Loucy (cell line): Measurements from ENCODE around the gene CASP1.

ENCODE experiments used
- H2AFZ ChIP-seq: fragments of 200-600 bp; sonication (generic); 2 replicates; pipeline ENCODE4 v1.6.0; 2016; ENCODE audit warnings: antibody characterized with exemption, mild to moderate bottlenecking, low read length, moderate library complexity
- H3F3A ChIP-seq: fragments of 200-600 bp; 2 replicates; pipeline ENCODE4 v1.6.0; 2016; ENCODE audit warnings: antibody characterized with exemption, low read depth, mild to moderate bottlenecking
- H3K27me3 ChIP-seq: fragments of 200-600 bp; sonication (generic); 2 replicates; pipeline ENCODE4 v1.6.1; 2014; ENCODE audit warnings: low read length, mild to moderate bottlenecking; ENCODE audit not compliant: insufficient read depth, poor library complexity, severe bottlenecking
- H3K36me3 ChIP-seq: fragments of 200-600 bp; sonication (generic); 2 replicates; pipeline ENCODE4 v1.6.1; 2016; ENCODE audit warnings: low read length; ENCODE audit not compliant: insufficient read depth
- H3K4me1 ChIP-seq: fragments of 200-600 bp; sonication (generic); 2 replicates; pipeline ENCODE4 v1.5.1; 2014; ENCODE audit warnings: low read length, mild to moderate bottlenecking; ENCODE audit not compliant: insufficient read depth, poor library complexity, severe bottlenecking
- H3K4me2 ChIP-seq: fragments of 200-600 bp; sonication (generic); 2 replicates; pipeline ENCODE4 v1.6.0; 2014; ENCODE audit warnings: antibody characterized with exemption, low read length, low read depth, mild to moderate bottlenecking; ENCODE audit not compliant: poor library complexity, severe bottlenecking
- H3K4me3 ChIP-seq: fragments of 200-600 bp; sonication (generic); 2 replicates; pipeline ENCODE4 v1.5.1; 2014; ENCODE audit warnings: low read length, mild to moderate bottlenecking, mixed read lengths; ENCODE audit not compliant: poor library complexity, severe bottlenecking
- H3K79me2 ChIP-seq: fragments of 200-600 bp; sonication (generic); 2 replicates; pipeline ENCODE4 v1.6.1; 2014; ENCODE audit warnings: low read length; ENCODE audit not compliant: insufficient read depth
- H3K9ac ChIP-seq: fragments of 200-600 bp; sonication (generic); 2 replicates; pipeline ENCODE4 v1.6.0; 2014; ENCODE audit warnings: mild to moderate bottlenecking, low read depth, low read length, moderate library complexity; ENCODE audit not compliant: poor library complexity, severe bottlenecking
- H3K9me2 ChIP-seq: fragments of 200-600 bp; sonication (generic); replicated peaks from 2 replicates; pipeline ENCODE4 v1.6.1; 2016; ENCODE audit warnings: low read depth, low read length, mixed read lengths
- H3K9me3 ChIP-seq: fragments of 200-600 bp; sonication (generic); 2 replicates; pipeline ENCODE4 v1.6.1; 2014; ENCODE audit warnings: mild to moderate bottlenecking, antibody characterized with exemption, low read length, low read depth; ENCODE audit not compliant: insufficient read depth
- H4K20me1 ChIP-seq: fragments of 200-600 bp; sonication (generic); 2 replicates; pipeline ENCODE4 v1.6.0; 2014; ENCODE audit warnings: antibody characterized with exemption, low read length, mild to moderate bottlenecking; ENCODE audit not compliant: insufficient read depth, poor library complexity, severe bottlenecking
- EZH2phosphoT487 ChIP-seq: fragments of 200-600 bp; IDR thresholded peaks from 2 replicates; pipeline ENCODE4 v1.6.1; 2018; ENCODE audit warnings: antibody characterized with exemption, mild to moderate bottlenecking, moderate library complexity, borderline replicate concordance
- TF ChIP-seq, protein P1 (sequence below): fragments of 200-600 bp; sonication (generic); conservative IDR thresholded peaks from 2 replicates; pipeline ENCODE4 v1.5.1; 2014; ENCODE audit warnings: mild to moderate bottlenecking, antibody characterized with exemption, low read length

The CASP1 gene

DNA sequence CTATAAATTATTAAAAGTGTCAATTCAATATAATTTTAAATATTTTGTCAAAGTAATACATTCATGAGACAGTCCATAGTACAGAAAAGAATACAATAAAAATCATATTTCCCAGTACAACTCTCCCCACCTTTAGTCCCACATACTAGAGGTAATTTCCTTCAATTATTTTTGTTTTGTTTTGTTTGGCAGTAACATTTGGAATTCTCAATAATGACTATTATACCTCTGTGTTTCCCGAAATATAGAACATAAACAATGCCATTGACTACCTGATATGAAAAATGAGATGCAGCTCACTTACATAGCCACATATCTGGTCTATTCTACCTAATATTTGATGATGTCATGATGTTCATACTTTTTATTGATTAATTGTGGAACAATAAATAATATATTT, 42.2 kb downstream of the CASP1 start:
- H3K36me3 ChIP-seq, result no peaks in the 10 kb centered on the region
- no peak overlapping the region for H3K9ac ChIP-seq
- no peak overlapping the region for H3K4me3 ChIP-seq
- no peaks in the 10 kb centered on the region for H3K9me3 ChIP-seq
- TF ChIP-seq, protein P1, sequence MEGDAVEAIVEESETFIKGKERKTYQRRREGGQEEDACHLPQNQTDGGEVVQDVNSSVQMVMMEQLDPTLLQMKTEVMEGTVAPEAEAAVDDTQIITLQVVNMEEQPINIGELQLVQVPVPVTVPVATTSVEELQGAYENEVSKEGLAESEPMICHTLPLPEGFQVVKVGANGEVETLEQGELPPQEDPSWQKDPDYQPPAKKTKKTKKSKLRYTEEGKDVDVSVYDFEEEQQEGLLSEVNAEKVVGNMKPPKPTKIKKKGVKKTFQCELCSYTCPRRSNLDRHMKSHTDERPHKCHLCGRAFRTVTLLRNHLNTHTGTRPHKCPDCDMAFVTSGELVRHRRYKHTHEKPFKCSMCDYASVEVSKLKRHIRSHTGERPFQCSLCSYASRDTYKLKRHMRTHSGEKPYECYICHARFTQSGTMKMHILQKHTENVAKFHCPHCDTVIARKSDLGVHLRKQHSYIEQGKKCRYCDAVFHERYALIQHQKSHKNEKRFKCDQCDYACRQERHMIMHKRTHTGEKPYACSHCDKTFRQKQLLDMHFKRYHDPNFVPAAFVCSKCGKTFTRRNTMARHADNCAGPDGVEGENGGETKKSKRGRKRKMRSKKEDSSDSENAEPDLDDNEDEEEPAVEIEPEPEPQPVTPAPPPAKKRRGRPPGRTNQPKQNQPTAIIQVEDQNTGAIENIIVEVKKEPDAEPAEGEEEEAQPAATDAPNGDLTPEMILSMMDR, result no peak
- no peak for TF ChIP-seq EZH2phosphoT487
- no peaks in the 10 kb centered on the region for H3K27me3 ChIP-seq
- H3K4me2 ChIP-seq, result no peak overlapping the region
- H3K4me1 ChIP-seq, result peaks cover 5% of the 10 kb centered on the region
- no peaks in the 10 kb centered on the region for H3K79me2 ChIP-seq
- no peaks in the 10 kb centered on the region for H4K20me1 ChIP-seq
- no peak overlapping the region for H2AFZ ChIP-seq
- H3F3A ChIP-seq, result no peaks in the 10 kb centered on the region
- no peaks in the 10 kb centered on the region for H3K9me2 ChIP-seq

GRCh38 chr11:104991994-104992393, 43.0 kb downstream of the CASP1 start:
- Histone ChIP-seq H3K4me3 (no peak overlapping the region), H3K4me1 (peaks cover 5% of the 10 kb centered on the region), H3F3A (no peaks in the 10 kb centered on the region), H3K79me2 (no peaks in the 10 kb centered on the region), H2AFZ (no peak overlapping the region), H3K9me2 (no peaks in the 10 kb centered on the region), H3K36me3 (no peaks in the 10 kb centered on the region), H4K20me1 (no peaks in the 10 kb centered on the region), H3K9me3 (no peaks in the 10 kb centered on the region), H3K9ac (no peak overlapping the region), H3K27me3 (no peaks in the 10 kb centered on the region), H3K4me2 (no peak overlapping the region)
- TF ChIP-seq, protein P1, result no peak
- TF ChIP-seq EZH2phosphoT487, result no peak

- Histone ChIP-seq H2AFZ (no peak overlapping the region), H3K4me3 (no peak overlapping the region), H4K20me1 (no peaks in the 10 kb centered on the region), H3K36me3 (no peaks in the 10 kb centered on the region), H3K9ac (no peak overlapping the region), H3K27me3 (no peaks in the 10 kb centered on the region), H3K9me2 (no peaks in the 10 kb centered on the region), H3F3A (no peaks in the 10 kb centered on the region), H3K4me2 (no peak overlapping the region), H3K79me2 (no peaks in the 10 kb centered on the region), H3K4me1 (no peaks in the 10 kb centered on the region), H3K9me3 (no peaks in the 10 kb centered on the region)
- TF ChIP-seq, protein P1, result no peak
- TF ChIP-seq EZH2phosphoT487, result no peak
Observed at GRCh38 chr11:104984808-104985207, 50.1 kb downstream of the CASP1 start.
